Measurements from ENCODE around the gene GAL.

- TF ChIP-seq, protein P1, sequence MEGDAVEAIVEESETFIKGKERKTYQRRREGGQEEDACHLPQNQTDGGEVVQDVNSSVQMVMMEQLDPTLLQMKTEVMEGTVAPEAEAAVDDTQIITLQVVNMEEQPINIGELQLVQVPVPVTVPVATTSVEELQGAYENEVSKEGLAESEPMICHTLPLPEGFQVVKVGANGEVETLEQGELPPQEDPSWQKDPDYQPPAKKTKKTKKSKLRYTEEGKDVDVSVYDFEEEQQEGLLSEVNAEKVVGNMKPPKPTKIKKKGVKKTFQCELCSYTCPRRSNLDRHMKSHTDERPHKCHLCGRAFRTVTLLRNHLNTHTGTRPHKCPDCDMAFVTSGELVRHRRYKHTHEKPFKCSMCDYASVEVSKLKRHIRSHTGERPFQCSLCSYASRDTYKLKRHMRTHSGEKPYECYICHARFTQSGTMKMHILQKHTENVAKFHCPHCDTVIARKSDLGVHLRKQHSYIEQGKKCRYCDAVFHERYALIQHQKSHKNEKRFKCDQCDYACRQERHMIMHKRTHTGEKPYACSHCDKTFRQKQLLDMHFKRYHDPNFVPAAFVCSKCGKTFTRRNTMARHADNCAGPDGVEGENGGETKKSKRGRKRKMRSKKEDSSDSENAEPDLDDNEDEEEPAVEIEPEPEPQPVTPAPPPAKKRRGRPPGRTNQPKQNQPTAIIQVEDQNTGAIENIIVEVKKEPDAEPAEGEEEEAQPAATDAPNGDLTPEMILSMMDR (IDR thresholded peaks at IDR 0.05 in 4 of 5, conservative IDR thresholded peaks at IDR 0.05 in 1 of 5): no peak
- TF ChIP-seq POLR2A (IDR thresholded peaks at IDR 0.05): no peak
Observed at GRCh38 chr11:68661014-68661413, 23.3 kb upstream of the GAL start.
